NCI-H2171 treated with DMSO at 0.1 percent for 48 hours (cell line): Measurements from ENCODE around the gene POLDIP2.
"Not testable (repeated sequence)": the region's sequence is repeated elsewhere in the genome, so short reads cannot be mapped to it uniquely, and the experiment has no call there.

Source experiments
- DNase-seq: peaks from one replicate; lab custom pipeline; 2025; lab: John Stamatoyannopoulos, UW

The POLDIP2 gene

DNA sequence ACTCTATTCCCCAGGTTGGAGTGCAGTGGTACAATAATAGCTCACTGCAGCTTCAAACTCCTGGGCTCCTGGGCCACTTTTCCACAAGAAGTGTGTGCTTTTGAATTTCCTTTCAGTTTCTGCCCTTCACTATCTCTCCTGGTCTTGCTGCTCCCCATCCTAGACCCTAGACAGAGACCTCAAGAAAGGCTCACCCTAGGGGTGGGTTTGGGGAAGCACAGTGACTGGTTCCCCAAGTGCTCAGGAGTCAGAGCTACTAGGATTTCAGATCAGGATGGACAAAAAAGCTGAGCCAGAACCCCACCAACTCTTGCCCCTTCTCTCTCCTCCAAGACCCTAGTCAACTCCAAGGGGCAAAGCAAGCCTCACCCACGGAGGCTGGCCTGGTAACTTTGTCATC lies 9.3 kb upstream of the POLDIP2 start:
- DNase-seq, result no peak

- DNase-seq, result peak; percentile 68
Observed at GRCh38 chr17:28365487-28365886, 8.2 kb upstream of the POLDIP2 start.

DNA sequence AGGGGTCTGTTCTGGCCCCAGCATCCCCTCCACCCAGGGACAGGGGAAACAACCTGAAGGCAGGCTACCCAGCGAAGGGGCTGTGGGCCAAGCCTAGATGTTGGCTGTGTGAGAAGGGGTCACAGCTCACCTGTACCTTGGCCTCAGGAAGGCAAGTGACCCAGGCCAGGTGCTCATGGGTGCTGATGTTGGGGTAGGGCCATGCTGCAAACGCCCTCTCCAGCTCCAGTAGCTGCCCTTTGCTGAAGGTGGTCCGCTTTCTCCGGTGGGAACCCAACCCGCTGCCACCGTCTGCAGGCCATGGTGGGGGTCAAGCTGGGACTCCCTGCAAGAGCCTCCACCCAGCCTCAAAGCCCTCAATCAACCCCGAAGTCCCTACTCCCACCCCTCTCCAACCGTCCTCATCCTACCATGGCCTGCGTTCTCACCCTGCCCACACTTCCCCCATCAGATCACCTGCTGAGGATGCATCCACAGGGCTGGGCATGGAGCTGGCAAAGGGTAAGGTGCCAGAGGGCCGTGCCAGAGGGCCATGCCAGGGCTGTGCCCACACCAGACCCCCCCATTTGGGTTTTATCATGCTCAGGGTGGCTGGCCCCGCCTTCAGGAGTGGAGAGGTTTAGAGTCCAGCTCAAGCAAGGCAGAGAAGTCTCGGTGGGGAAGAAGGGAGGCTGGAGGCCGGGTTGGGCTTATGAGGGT lies 7.5 kb upstream of the POLDIP2 start, which contains the start of gene SEBOX:
SEBOX (minus strand) TSS at position 535 of the 699 bp plus-strand sequence; CDS start at position 487, 48 bp downstream.
- DNase-seq, result no peak

GRCh38 chr17:28363776-28364650 lies 6.7 kb upstream of the POLDIP2 start:
- DNase-seq, result no peak

- DNase-seq, result no peak
Observed at GRCh38 chr17:28363186-28363585, 5.9 kb upstream of the POLDIP2 start.

GRCh38 chr17:28357901-28358197 lies 522 bp upstream of the POLDIP2 start:
- peak; percentile 77 for DNase-seq

- no peak for DNase-seq
Observed at GRCh38 chr17:28350271-28350670, 7.1 kb downstream of the POLDIP2 start.

GRCh38 chr17:28348979-28349378 lies 8.3 kb downstream of the POLDIP2 start:
- no peak for DNase-seq

DNA sequence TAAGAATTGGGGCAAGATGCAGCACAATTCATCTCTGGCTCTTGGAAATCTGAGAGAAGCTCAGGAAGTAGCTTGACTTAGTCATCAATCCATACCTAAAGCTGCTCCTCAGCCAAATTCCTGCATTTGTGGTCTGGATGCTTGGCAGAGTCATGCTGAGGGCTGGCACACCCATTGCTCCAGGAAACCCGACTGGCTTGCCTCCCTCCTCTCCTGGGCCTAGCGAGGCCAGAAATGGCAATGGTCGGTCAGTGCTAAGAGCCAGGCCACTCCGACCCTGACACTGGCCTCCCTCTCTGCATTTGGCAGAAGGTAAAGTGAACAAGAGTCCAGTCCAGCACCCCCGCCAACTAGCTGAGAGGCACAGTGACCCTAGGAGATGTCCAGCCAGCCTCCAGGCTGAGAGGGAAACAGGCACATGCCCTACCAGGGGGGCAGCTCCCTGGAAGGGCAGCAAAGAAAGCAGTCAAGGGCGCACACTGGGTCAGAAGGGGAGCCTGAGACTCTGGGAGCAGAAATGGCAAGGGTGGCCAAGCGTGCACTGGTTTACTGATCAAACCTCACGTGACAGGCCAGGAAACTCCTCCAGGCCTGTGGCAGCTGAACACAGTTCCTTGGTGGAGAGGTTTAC lies 10.0 kb downstream of the POLDIP2 start:
- no peak for DNase-seq

DNA sequence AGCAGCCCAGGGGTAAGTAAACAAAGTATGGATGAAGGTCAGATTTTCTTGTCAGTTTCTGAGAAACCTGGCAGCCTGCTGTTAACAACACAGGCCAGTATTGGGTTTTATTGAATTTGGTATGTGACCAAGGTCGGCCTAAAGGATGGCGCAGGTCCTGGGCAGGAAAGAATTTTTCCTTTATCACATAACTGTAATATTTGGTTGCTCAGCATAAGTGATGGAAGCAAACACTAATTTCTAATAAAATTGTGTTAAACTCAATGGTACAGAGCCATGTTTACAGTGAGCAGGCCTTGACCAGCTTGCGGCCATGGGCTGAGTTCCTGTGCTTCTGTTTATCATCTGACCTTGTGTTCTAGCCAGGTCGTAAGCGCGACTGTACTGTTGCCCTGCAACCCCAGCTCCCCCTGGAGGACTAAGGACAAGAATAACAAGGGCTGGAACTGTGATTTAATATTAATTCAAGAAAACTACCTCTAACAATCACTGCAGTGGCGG lies 10.5 kb downstream of the POLDIP2 start:
- no peak for DNase-seq

DNA sequence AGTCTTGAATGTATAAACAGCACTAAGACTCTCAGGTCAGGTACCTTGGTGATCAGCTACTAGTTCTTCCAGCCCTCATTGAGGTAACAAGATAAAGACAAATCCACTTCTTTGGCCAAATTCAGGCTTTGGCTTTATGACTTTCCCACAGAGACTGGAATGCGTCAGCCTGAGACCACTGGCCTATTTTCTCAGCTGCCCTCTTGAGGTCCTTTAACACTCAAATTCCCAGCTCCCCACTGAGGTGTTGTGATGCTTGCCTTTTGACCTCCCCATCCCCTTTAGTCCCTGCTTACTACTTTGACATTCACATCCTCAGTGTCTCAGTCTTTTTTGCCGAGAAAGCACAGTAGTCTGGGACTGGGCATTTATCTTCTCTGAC lies 11.1 kb downstream of the POLDIP2 start:
- no peak for DNase-seq

DNA sequence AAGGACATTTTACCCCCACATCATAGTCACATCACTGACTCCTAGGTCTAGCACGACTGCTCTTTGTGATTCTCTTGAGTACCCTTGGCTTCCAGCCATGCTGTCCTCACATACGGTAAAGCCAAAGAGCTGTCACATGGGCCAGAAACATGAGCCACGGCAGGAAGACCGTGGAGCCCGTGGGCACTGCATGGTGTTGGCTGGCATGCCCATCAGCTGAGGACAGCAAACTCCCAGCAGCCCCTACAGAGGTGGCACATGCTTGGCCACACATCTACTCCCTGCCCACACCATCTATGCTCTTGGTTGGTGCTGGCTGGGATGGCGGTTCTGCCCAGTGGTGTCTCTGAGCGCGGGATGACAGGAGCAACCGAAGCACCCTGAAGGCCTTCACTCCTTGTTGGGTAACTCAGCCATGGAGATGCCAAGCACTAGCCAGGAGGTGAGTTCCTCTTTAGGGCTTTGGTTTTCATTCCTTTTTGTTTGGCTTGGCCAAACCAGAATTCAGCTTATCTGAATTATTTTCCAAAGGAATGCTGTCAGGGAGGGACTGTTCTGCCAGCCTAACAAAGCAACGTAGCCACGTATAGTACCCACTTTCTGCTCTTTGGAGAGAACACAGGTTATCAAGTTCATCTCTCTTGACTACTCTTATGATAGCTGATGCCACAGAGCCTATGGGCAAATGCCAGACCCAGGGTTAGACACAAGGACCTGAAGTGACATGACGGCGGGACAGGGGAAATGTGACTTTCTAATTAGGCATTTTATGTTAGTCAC lies 11.7 kb downstream of the POLDIP2 start:
- DNase-seq, result no peak

GRCh38 chr17:28344435-28344901 lies 12.9 kb downstream of the POLDIP2 start:
- DNase-seq, result no peak

GRCh38 chr17:28344011-28344410 lies 13.3 kb downstream of the POLDIP2 start:
- DNase-seq, result no peak

- DNase-seq, result no peak
Observed at GRCh38 chr17:28343491-28343932, 13.8 kb downstream of the POLDIP2 start.

- DNase-seq, result no peak
Observed at GRCh38 chr17:28342313-28342712, 15.0 kb downstream of the POLDIP2 start.

- no peak for DNase-seq
Observed at GRCh38 chr17:28341516-28341915, 15.8 kb downstream of the POLDIP2 start.

DNA sequence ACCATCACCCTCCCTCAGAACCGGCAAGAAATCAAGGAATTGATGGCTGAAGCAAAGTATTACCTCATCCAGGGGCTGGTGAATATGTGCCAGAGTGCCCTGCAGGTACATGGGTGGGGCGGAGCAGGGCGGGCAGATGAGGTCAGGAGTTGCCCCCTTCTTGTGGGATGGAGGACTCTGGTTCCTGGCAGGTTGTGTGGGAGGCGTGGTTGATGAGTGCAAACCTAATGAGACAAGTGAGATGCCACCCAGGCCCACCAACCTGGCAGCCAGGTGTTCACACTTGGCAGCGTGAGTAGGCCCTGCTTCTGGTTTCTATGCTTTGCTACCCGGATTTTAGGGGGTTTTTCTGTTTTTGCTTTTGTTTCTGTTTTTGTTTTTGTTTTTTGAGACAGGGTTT lies 17.0 kb downstream of the POLDIP2 start:
- DNase-seq, result no peak

GRCh38 chr17:28339431-28339830 lies 17.9 kb downstream of the POLDIP2 start:
- no peak for DNase-seq

DNA sequence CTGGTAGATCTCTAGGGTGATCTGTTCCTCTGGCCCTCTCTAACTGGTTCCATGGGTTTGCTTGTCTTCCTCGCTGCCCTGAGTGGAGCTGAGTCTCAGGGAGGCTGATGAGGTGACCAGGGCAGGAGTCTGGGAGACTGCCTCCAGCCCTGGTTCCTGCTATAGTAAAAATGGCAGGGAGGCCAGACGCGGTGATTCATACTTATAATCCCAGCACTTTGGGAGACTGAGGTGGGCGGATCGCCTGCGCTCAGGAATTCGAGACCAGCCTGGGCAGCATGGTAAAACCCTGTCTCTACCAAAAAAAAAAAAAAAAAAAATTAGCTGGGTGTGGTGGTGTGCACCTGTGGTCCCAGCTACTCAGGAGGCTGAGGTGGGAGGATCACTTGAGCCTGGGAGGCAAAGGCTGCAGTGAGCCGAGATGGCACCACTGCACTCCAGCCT lies 18.5 kb downstream of the POLDIP2 start:
- DNase-seq, result not testable (repeated sequence)

- no peak for DNase-seq
Observed at GRCh38 chr17:28338056-28338768, 19.1 kb downstream of the POLDIP2 start.
